ENCODE data around the gene RELN.

- TF ChIP-seq PURB (CRISPR knock-in tag; IDR thresholded peaks at IDR 0.05; ENCODE audit: low read depth) (no peak), NONO (IDR thresholded peaks at IDR 0.05; ENCODE audit: low read depth in 2 of 2, low read length in 1 of 2) (no peak), PRPF4 (IDR thresholded peaks at IDR 0.05; ENCODE audit: insufficient read depth, low read depth, low read length, poor library complexity, severe bottlenecking) (no peak), SPI1 (IDR thresholded peaks at IDR 0.05; ENCODE audit: borderline replicate concordance, low read depth, low read length) (no peak), CTCF (IDR thresholded peaks at IDR 0.05 in 2 of 3, conservative IDR thresholded peaks at IDR 0.05 in 1 of 3; ENCODE audit: insufficient read depth in 2 of 3, low read depth in 1 of 3, low read length in 3 of 3) (no peak), FOXP4 (CRISPR knock-in tag; IDR thresholded peaks at IDR 0.05; ENCODE audit: borderline replicate concordance) (no peak), TAF7 (tag; IDR thresholded peaks at IDR 0.05) (no peak), BRF1 (IDR thresholded peaks at IDR 0.05; ENCODE audit: borderline replicate concordance, extremely low read depth, insufficient read length) (no peak), CHD2 (IDR thresholded peaks at IDR 0.05; ENCODE audit: low read depth, low read length) (no peak), NFYB (IDR thresholded peaks at IDR 0.05; ENCODE audit: extremely low read depth, insufficient read length) (no peak), KLF16 (IDR thresholded peaks at IDR 0.05) (no peak), ZSCAN32 (CRISPR knock-in tag; IDR thresholded peaks at IDR 0.05) (no peak), NEUROD1 (IDR thresholded peaks at IDR 0.05; ENCODE audit: borderline replicate concordance, low read depth, low read length, partially characterized antibody) (no peak)
Observed at GRCh38 chr7:103542470-103542869, 447.0 kb downstream of the RELN start.
